Endothelial cell of umbilical vein (primary cell): ENCODE data around the gene LYRM9. TPM values are rescaled to one million over a fixed set of nuclear protein-coding genes. Genes with fewer than 3 reads are reported as not detected.

Experiments used
- BruUV-seq: library from RNA; stranded (reverse); fragments of 400-500 nt; replicated peaks from 2 replicates; lab custom pipeline; 2021; lab: Mats Ljungman, UMichigan
- CTCF ChIA-PET: fragments of 300-600, 350-600 bp; sonication (Branson Sonifier 250); formaldehyde crosslinking; loops from one replicate; lab custom pipeline; 2021; ENCODE audit warnings: antibody characterized with exemption, inconsistent platforms; lab: Charles Lee
- POLR2A ChIA-PET: fragments of 300-600, 350-600 bp; sonication (Branson Sonifier 250); formaldehyde crosslinking; loops from one replicate; lab custom pipeline; 2021; ENCODE audit warnings: antibody characterized with exemption, inconsistent platforms; lab: Charles Lee
- DNase-seq: peaks from one replicate; pipeline ENCODE4 v3.0.0-alpha.2; 2011; ENCODE audit warnings: low read depth, low spot score
- FAIRE-seq: peaks from 2 replicates; lab custom pipeline; 2011; peaks lifted over from hg19 to GRCh38; lab: Jason Lieb, UNC
- H2AFZ ChIP-seq: 2 replicates; pipeline ENCODE4 v1.6.0; 2012; ENCODE audit warnings: low read depth, low read length, control low read depth, inconsistent platforms
- H3K27ac ChIP-seq: 2 replicates; pipeline ENCODE4 v1.5.1; 2011; ENCODE audit warnings: low read depth, mild to moderate bottlenecking, control low read depth, low read length, moderate library complexity; ENCODE audit not compliant: insufficient read depth
- H3K27me3 ChIP-seq, 2 experiments: 2 replicates each; pipeline versions ENCODE4 v1.6.0 to v1.6.1; 2011; ENCODE audit warnings: low read length in 2 of 2, mixed read lengths in 1 of 2; ENCODE audit not compliant: control insufficient read depth in 2 of 2, insufficient read depth in 2 of 2
- H3K36me3 ChIP-seq, 2 experiments: 2 replicates in 1 of 2; 3 replicates in 1 of 2; pipeline ENCODE4 v1.5.1; 2011; ENCODE audit warnings: low read length in 2 of 2, mild to moderate bottlenecking in 1 of 2, moderate library complexity in 1 of 2; ENCODE audit not compliant: control insufficient read depth in 2 of 2, insufficient read depth in 2 of 2; ENCODE audit errors: extremely low read depth in 1 of 2
- H3K4me1 ChIP-seq: 3 replicates; pipeline ENCODE4 v1.5.1; 2011; ENCODE audit warnings: mild to moderate bottlenecking, low read length; ENCODE audit not compliant: control insufficient read depth, insufficient read depth; ENCODE audit errors: extremely low read depth
- H3K4me2 ChIP-seq: 2 replicates; pipeline ENCODE4 v1.6.1; 2011; ENCODE audit warnings: low read length, control low read depth, mixed read lengths; ENCODE audit not compliant: insufficient read depth
- H3K4me3 ChIP-seq, 3 experiments: fragments of 200-600 bp in 1 of 3; sonication (generic), shearing (Covaris generic) in 1 of 3; replicated peaks in 1 of 3; 2 replicates each; pipeline ENCODE4 v1.5.1; 2011 to 2016; ENCODE audit warnings: control low read depth in 3 of 3, low read length in 3 of 3, mild to moderate bottlenecking in 2 of 3, inconsistent platforms in 1 of 3, low read depth in 1 of 3, moderate library complexity in 1 of 3; ENCODE audit not compliant: insufficient read depth in 1 of 3
- H3K79me2 ChIP-seq: 2 replicates; pipeline ENCODE4 v1.6.0; 2012; ENCODE audit warnings: low read length, inconsistent platforms; ENCODE audit not compliant: control insufficient read depth, insufficient read depth
- H3K9ac ChIP-seq: replicated peaks from 2 replicates; pipeline ENCODE3; 2011; ENCODE audit warnings: low read length, control low read depth; ENCODE audit not compliant: insufficient read depth; ENCODE audit errors: extremely low read depth
- H3K9me1 ChIP-seq: replicated peaks from 3 replicates; pipeline ENCODE4 v1.6.0; 2011; ENCODE audit warnings: mild to moderate bottlenecking, low read length; ENCODE audit not compliant: control insufficient read depth, insufficient read depth; ENCODE audit errors: extremely low read depth
- H3K9me3 ChIP-seq: replicated peaks from 2 replicates; pipeline ENCODE4 v1.5.1; 2012; ENCODE audit warnings: low read length, inconsistent platforms; ENCODE audit not compliant: control insufficient read depth, insufficient read depth
- H4K20me1 ChIP-seq: replicated peaks from 2 replicates; pipeline ENCODE3; 2011; ENCODE audit warnings: mild to moderate bottlenecking, low read length; ENCODE audit not compliant: control insufficient read depth, insufficient read depth; ENCODE audit errors: extremely low read depth
- CTCF ChIP-seq, 2 donors: IDR thresholded peaks; 1 replicate in 1 of 2; 2 replicates in 1 of 2; pipeline ENCODE4 v1.5.1; 2011; ENCODE audit warnings: low read length in 2 of 2, mild to moderate bottlenecking in 2 of 2, moderate library complexity in 2 of 2, control low read depth in 1 of 2, inconsistent platforms in 1 of 2, low read depth in 1 of 2; ENCODE audit not compliant: insufficient read depth in 1 of 2; ENCODE audit errors: extremely low read depth in 1 of 2
- EZH2 ChIP-seq: IDR thresholded peaks from 2 replicates; pipeline ENCODE4 v1.6.1; 2012; ENCODE audit warnings: borderline replicate concordance, low read depth, mild to moderate bottlenecking, moderate library complexity, low read length, inconsistent platforms; ENCODE audit not compliant: severe bottlenecking
- FOS ChIP-seq: IDR thresholded peaks from 2 replicates; pipeline ENCODE4 v1.6.1; 2011; ENCODE audit warnings: mild to moderate bottlenecking, low read length, moderate library complexity, borderline replicate concordance; ENCODE audit not compliant: insufficient read depth
- JUN ChIP-seq: IDR thresholded peaks from 2 replicates; pipeline ENCODE4 v1.6.1; 2011; ENCODE audit warnings: borderline replicate concordance, low read depth; ENCODE audit not compliant: insufficient read length, insufficient read depth
- MAX ChIP-seq: IDR thresholded peaks from 2 replicates; pipeline ENCODE4 v1.6.1; 2011; ENCODE audit not compliant: insufficient read depth, insufficient read length
- MYC ChIP-seq: IDR thresholded peaks from one replicate; pipeline ENCODE4 v1.6.1; 2011; ENCODE audit warnings: mild to moderate bottlenecking, low read depth, low read length
- POLR2A ChIP-seq: IDR thresholded peaks from 2 replicates; pipeline ENCODE4 v1.6.1; 2012; ENCODE audit warnings: low read depth, mild to moderate bottlenecking, control low read depth, low read length
- POLR2AphosphoS5 ChIP-seq: IDR thresholded peaks from 2 replicates; pipeline ENCODE4 v1.6.1; 2012; ENCODE audit warnings: low read depth, mild to moderate bottlenecking, control low read depth, low read length, moderate library complexity; ENCODE audit not compliant: insufficient read depth
- dilution Hi-C: fragments of 300-500 bp; cut with MboI; formaldehyde crosslinking; loops from one replicate; pipeline ENCODE4 v1.15.0; 2019; ENCODE audit warnings: low sequenced_read_pairs; ENCODE audit not compliant: extremely low pct_ligation_motif_present
- intact Hi-C: fragments of 100-400 bp; cut with micrococcal nuclease; formaldehyde crosslinking; loops from one replicate; pipeline ENCODE4 v1.10.0; 2022
- polyA plus RNA-seq, 4 experiments: library from polyadenylated mRNA; depleted of rRNA in 3 of 4; stranded (reverse) in 3 of 4; unstranded in 1 of 4; fragments of >200 nt; gene quantifications; 2 replicates each; pipeline versions ENCODE4 v1.2.1 to v1.2.3, GENCODE V29; 2011 to 2012; ENCODE audit warnings: missing spikeins in 1 of 4
- total RNA-seq: library from RNA; stranded (reverse); gene quantifications from 2 replicates; pipeline ENCODE4 v1.2.3, GENCODE V29; 2021

Gene LYRM9
- total and polyA plus RNA-seq, 2 donors (not counting 3 experiments of a cell fraction or from before 2014, with no cell fraction given), result 3.0 to 4.0 TPM

GRCh38 chr17:27879987-27880608 lies 13.1 kb downstream of the LYRM9 start:
- Histone ChIP-seq H3K27ac (no peak overlapping the region), H4K20me1 (no peaks in the 10 kb centered on the region), H3K9me3 (no peaks in the 10 kb centered on the region), H3K27me3 (no peaks in the 10 kb centered on the region), H2AFZ (no peak overlapping the region), H3K9me1 (no peaks in the 10 kb centered on the region), H3K4me1 (no peaks in the 10 kb centered on the region), H3K9ac (no peak overlapping the region), H3K4me3 (no peak overlapping the region), H3K4me2 (no peak overlapping the region), H3K79me2 (no peaks in the 10 kb centered on the region), H3K36me3 (no peaks in the 10 kb centered on the region)
- dilution Hi-C loops, result no loop called here
- DNase-seq (peak; percentile 60), FAIRE-seq (peak; percentile 80)
- no TSS peak for BruUV-seq
- intact Hi-C loops, result loop anchor here (1.0 to 2.0 kb wide), 3 partner anchors 75 to 371 kb away; no protein-coding TSS in a partner anchor
- TF ChIP-seq POLR2A (no peak), MYC (no peak), FOS (no peak), JUN (no peak), CTCF (IDR thresholded peaks at IDR 0.05; ENCODE audit: extremely low read depth in 1 of 2, insufficient read depth in 1 of 2, low read depth in 1 of 2, low read length in 2 of 2) (peak; percentile 91 to 93), POLR2AphosphoS5 (no peak), EZH2 (no peak), MAX (no peak)
- CTCF ChIA-PET, result interaction anchor here (0.5 to 10.3 kb wide), 29 partner anchors 8 to 403 kb away, joined by 3 to 545 read pairs (median 5); partner anchors contain the start of genes LYRM9 and NOS2
- POLR2A ChIA-PET, result interaction anchor here (0.6 to 1.2 kb wide), 2 partner anchors 62 to 75 kb away, joined by 7 to 11 read pairs; no protein-coding TSS in a partner anchor
